GM12873 (cell line): ENCODE measurements around the gene CYB5B.

ENCODE experiments used
- TF ChIP-seq, protein P1 (sequence below): IDR thresholded peaks from 2 replicates; pipeline ENCODE4 v1.5.1; 2012; ENCODE audit warnings: low read depth, mild to moderate bottlenecking, moderate library complexity, low read length, control low read depth; ENCODE audit not compliant: insufficient read depth; ENCODE audit errors: missing control alignments

CYB5B gene

DNA sequence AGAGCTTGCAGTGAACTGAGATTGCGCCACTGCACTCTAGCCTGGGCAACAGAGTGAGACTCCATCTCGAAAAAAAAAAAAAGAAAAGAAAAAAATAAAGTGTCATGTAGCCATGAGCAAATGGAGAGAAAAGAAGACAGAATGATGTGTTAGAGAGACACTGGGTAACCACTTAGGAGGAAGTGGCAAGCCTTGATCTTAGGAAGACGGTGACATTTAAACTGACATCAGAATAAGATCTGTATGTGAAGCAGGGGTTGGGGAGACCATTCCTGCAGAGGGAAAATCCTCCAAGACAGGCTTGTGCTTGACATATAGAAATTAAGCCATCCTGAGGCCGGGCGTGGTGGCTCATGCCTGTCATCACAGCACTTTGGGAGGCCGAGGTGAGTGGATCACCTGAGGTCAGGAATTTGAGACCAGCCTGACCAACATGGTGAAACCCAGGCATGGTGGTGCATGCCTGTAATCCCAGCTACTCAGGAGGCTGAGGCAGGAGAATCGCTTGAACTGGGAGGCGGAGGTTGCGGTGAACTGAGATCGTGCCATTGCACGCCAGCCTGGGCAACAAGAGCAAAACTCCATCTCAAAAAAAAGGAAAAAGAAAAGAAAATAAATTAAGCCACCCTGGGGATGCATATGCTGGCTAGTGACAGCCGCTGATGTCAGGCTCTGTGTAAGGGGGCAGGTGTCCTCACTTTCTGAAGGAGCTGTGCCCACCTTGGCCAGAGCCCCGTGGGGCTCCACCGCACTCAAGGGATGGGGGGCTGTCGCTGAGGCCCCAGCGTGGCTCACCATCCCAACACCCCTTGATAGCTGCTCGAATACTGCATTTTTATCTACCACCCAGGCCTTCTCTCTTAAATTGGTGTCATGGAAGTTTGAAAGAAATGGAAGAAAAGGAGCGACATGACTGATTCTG, 13.1 kb upstream of the CYB5B start:
- TF ChIP-seq, protein P1, sequence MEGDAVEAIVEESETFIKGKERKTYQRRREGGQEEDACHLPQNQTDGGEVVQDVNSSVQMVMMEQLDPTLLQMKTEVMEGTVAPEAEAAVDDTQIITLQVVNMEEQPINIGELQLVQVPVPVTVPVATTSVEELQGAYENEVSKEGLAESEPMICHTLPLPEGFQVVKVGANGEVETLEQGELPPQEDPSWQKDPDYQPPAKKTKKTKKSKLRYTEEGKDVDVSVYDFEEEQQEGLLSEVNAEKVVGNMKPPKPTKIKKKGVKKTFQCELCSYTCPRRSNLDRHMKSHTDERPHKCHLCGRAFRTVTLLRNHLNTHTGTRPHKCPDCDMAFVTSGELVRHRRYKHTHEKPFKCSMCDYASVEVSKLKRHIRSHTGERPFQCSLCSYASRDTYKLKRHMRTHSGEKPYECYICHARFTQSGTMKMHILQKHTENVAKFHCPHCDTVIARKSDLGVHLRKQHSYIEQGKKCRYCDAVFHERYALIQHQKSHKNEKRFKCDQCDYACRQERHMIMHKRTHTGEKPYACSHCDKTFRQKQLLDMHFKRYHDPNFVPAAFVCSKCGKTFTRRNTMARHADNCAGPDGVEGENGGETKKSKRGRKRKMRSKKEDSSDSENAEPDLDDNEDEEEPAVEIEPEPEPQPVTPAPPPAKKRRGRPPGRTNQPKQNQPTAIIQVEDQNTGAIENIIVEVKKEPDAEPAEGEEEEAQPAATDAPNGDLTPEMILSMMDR, result no peak

DNA sequence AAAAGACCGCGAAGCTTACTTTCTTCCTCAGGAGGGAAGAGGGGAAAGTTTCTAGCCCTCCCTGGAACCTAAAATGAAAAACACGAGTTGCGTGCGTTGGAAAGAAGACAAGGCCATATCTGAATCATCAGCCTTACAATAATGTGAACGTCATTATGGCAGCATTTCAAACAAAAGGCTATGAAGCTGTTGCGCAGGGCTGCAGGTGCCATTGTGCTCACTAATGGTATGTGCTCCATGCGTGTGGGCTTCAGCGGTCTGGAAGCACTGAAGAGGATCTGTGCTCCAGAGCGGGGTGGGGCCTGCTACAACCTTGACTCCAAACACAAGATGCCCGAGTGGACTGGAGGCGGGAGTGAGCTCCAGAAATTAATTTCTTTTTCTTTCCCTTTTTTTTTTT, 12.1 kb upstream of the CYB5B start:
- TF ChIP-seq, protein P1, result no peak

DNA sequence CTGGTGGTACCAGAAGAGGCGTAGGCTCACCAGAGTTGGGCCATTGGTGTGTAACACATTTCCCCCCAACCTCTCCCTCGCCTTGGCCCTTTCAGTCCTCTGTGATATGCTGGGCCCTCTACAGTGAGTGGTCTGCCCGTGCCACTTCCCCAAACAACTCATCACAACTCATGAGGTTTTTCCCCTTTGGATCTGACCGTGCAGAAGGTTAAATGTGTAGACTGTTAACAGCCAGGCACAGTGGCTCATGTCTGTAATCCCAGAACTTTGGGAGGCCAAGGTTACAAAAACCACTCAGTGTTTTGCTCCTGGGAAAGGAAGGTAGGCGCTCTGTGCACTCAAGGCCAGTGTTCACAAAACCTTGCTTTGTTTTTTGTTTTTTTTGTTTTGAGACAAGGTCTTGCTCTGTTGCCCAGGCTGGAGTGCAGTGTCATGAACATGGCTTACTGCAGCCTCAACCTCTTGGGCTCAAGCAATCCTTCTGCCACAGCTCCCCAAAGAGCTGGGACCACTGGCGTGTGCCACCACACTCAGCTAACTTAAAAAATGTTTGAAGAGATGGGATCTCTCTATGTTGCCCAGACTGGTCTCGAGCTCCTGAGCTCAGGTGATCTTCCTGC, 11.3 kb upstream of the CYB5B start:
- TF ChIP-seq, protein P1, result no peak

DNA sequence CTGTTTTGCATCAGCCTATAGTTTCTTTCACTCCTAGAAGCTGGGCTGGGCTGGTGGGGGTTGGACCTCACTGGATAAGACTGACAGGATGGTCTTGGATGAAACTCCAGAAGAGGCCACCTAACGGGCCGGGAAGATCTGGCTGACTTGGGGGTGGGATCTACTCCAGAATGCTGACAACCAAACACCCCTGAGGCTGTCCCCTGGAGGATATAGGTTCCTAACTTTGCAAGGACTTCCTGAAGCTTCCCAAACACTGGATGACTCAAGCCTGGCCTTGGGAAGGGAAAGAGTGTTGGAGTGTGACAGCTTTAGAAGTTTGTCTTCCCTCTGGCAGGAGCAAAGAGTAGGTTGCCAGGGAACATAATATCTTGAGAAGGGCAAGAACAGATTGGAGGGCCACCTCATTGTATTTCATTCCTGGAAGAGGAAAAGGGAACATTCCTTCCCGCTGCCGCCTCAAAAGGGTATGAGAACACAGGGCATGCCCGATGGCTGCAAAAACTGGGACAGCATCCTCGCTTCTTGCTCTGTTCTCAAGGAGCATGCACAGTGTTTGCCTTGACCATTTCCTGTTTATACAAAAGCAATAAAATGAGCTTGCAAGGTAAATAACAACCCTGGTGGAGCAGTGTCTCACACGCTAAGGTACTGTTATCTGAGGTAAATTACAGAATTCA, 6.8 kb upstream of the CYB5B start:
- TF ChIP-seq, protein P1, result no peak

DNA sequence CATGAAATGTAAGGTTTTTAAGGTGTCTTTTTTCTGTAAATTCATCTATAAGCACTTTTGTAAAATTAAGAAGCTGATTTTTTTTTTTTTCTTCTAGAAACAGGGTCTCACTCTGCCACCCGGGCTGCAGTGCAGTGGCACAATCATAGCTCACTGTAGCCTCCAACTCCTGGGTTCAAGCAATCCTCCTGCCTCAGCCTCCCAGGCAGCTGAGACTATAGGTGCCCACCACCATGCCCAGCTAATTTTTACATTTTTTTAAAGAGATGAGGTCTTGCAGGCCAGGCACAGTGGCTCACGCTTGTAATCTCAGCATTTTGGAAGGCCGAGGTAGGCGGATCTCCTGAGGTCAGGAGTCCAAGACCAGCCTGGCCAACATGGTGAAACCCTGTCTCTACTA, 4.5 kb upstream of the CYB5B start:
- TF ChIP-seq, protein P1, result no peak

DNA sequence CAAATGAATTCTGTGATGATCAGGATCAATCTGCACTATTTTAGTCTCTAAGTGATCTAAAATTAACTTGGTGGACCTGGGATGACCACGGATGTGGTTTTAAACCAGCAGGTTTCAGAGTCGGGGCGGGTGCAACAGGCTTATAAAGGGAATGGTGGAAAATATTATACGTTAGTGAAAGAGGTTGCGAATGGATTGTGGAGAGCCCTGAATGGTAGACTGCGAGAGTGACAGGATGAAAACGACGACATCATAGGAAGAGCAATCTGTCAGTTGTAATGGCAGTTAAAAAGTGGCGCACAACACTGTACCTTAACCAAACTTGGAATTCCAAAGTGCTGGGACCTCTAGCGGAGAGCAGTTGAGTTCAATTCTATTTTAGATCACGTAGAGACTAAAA, 1.2 kb upstream of the CYB5B start:
- TF ChIP-seq, protein P1, result no peak
